Peyer's patch (tissue), 4 donors: ENCODE measurements around the gene BMPR1B. TPM values are rescaled to one million over a fixed set of nuclear protein-coding genes. Genes with fewer than 3 reads are reported as not detected.

Source experiments
- DNase-seq, 3 donors: peaks; one replicate each; pipeline ENCODE4 v3.0.0-alpha.2; 2017 to 2019
- H3K27ac ChIP-seq, 4 donors: fragments of 200-600 bp; sonication (generic); one replicate each; pipeline ENCODE4 v1.5.1; 2016 to 2019
- H3K27me3 ChIP-seq, 2 donors: fragments of 200-600 bp; sonication (generic); one replicate each; pipeline ENCODE4 v1.5.1; 2019
- H3K36me3 ChIP-seq, 3 donors: fragments of 200-600 bp; sonication (generic); one replicate each; pipeline ENCODE4 v1.5.1; 2016 to 2019
- H3K4me1 ChIP-seq, 4 donors: fragments of 200-600 bp; sonication (generic); one replicate each; pipeline ENCODE4 v1.5.1; 2016 to 2019
- H3K4me3 ChIP-seq, 4 donors: fragments of 200-600 bp; sonication (generic); 1 replicate in 3 of 4; 2 replicates in 1 of 4; pipeline ENCODE4 v1.5.1; 2016 to 2019; ENCODE audit warnings: mild to moderate bottlenecking in 1 of 4
- H3K9me3 ChIP-seq, 4 donors: fragments of 200-600 bp; sonication (generic); one replicate each; pipeline ENCODE4 v1.5.1; 2016 to 2019; ENCODE audit warnings: mild to moderate bottlenecking in 1 of 4
- POLR2A ChIP-seq, 2 donors: fragments of 450-650 bp; IDR thresholded peaks; one replicate each; pipeline ENCODE4 v1.5.1; 2017; ENCODE audit warnings: antibody characterized with exemption in 2 of 2, mild to moderate bottlenecking in 2 of 2, moderate library complexity in 2 of 2
- total RNA-seq, 4 donors: library from RNA; depleted of rRNA; stranded (reverse); fragments of >200 nt; gene quantifications; one replicate each; pipeline ENCODE4 v1.1.0, GENCODE V29; 2016
- TF ChIP-seq, protein P1 (sequence below), 6 experiments: fragments of 450-650 bp in 4 of 6; fragments of 200-600 bp in 2 of 6; sonication (generic) in 1 of 6; IDR thresholded peaks; one replicate each; pipeline ENCODE4 v1.5.1; 2017 to 2019; ENCODE audit warnings: antibody characterized with exemption in 6 of 6, mild to moderate bottlenecking in 3 of 6, moderate library complexity in 1 of 6

The BMPR1B gene
- total RNA-seq, 4 donors from 2014 or later, result not detected

- H3K4me3 ChIP-seq, result no peak overlapping the region
- H3K9me3 ChIP-seq, result no peaks in the 10 kb centered on the region
- H3K4me1 ChIP-seq, result no peaks in the 10 kb centered on the region
- TF ChIP-seq, protein P1, sequence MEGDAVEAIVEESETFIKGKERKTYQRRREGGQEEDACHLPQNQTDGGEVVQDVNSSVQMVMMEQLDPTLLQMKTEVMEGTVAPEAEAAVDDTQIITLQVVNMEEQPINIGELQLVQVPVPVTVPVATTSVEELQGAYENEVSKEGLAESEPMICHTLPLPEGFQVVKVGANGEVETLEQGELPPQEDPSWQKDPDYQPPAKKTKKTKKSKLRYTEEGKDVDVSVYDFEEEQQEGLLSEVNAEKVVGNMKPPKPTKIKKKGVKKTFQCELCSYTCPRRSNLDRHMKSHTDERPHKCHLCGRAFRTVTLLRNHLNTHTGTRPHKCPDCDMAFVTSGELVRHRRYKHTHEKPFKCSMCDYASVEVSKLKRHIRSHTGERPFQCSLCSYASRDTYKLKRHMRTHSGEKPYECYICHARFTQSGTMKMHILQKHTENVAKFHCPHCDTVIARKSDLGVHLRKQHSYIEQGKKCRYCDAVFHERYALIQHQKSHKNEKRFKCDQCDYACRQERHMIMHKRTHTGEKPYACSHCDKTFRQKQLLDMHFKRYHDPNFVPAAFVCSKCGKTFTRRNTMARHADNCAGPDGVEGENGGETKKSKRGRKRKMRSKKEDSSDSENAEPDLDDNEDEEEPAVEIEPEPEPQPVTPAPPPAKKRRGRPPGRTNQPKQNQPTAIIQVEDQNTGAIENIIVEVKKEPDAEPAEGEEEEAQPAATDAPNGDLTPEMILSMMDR (IDR thresholded peaks at IDR 0.05), result no peak
- no peak for TF ChIP-seq POLR2A (IDR thresholded peaks at IDR 0.05)
- H3K27ac ChIP-seq, result no peak overlapping the region
- H3K27me3 ChIP-seq, result no peaks in the 10 kb centered on the region
- no peaks in the 10 kb centered on the region for H3K36me3 ChIP-seq
- no peak for DNase-seq
These were observed 433.8 kb downstream of the BMPR1B start for GRCh38 chr4:95191537-95191936.

- TF ChIP-seq, protein P1 (IDR thresholded peaks at IDR 0.05), result no peak
- no peak for TF ChIP-seq POLR2A (IDR thresholded peaks at IDR 0.05)
- Histone ChIP-seq H3K36me3 (no peaks in the 10 kb centered on the region), H3K27ac (no peak overlapping the region), H3K27me3 (no peaks in the 10 kb centered on the region), H3K9me3 (no peaks in the 10 kb centered on the region), H3K4me3 (no peak overlapping the region), H3K4me1 (no peaks in the 10 kb centered on the region)
- DNase-seq, result no peak
These were observed 435.9 kb downstream of the BMPR1B start for GRCh38 chr4:95193391-95194224.

DNA sequence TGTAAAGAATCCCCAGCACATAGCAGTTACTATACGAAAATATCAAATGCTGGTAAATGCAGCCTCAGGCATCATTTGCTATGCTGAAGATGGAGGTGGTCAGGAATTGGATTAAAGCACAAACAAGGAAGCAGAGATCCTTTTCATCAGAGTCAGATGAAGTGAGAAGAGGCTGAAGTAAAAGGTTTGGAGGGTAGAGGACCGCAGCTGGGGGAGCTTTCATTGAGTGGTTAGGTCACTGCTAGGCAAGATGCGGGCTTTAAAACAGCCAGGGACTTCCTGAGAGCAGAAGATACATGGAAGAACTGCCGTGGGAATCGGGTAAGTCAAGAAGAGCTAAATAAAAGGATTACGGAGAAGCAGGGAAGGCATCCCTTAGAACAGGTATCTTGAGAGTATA is 439.6 kb downstream of the BMPR1B start:
- Histone ChIP-seq H3K4me3 (no peak overlapping the region), H3K9me3 (no peaks in the 10 kb centered on the region), H3K4me1 (no peaks in the 10 kb centered on the region), H3K27ac (no peak overlapping the region), H3K36me3 (no peaks in the 10 kb centered on the region), H3K27me3 (no peaks in the 10 kb centered on the region)
- no peak for DNase-seq
- TF ChIP-seq POLR2A (IDR thresholded peaks at IDR 0.05), result no peak
- TF ChIP-seq, protein P1 (IDR thresholded peaks at IDR 0.05), result no peak

- Histone ChIP-seq H3K4me3 (no peak overlapping the region), H3K27ac (no peak overlapping the region), H3K36me3 (no peaks in the 10 kb centered on the region), H3K4me1 (no peaks in the 10 kb centered on the region), H3K27me3 (no peaks in the 10 kb centered on the region), H3K9me3 (no peaks in the 10 kb centered on the region)
- TF ChIP-seq, protein P1 (IDR thresholded peaks at IDR 0.05), result no peak
- no peak for TF ChIP-seq POLR2A (IDR thresholded peaks at IDR 0.05)
- DNase-seq, result no peak
These were observed 441.2 kb downstream of the BMPR1B start for GRCh38 chr4:95198961-95199360.

GRCh38 chr4:95204267-95204844 is 446.6 kb downstream of the BMPR1B start:
- Histone ChIP-seq H3K27ac (no peak overlapping the region), H3K4me1 (no peaks in the 10 kb centered on the region), H3K36me3 (no peaks in the 10 kb centered on the region), H3K4me3 (no peak overlapping the region), H3K27me3 (no peaks in the 10 kb centered on the region), H3K9me3 (no peaks in the 10 kb centered on the region)
- no peak for DNase-seq
- no peak for TF ChIP-seq POLR2A (IDR thresholded peaks at IDR 0.05)
- TF ChIP-seq, protein P1 (IDR thresholded peaks at IDR 0.05), result no peak
